GM18868 (cell line): ENCODE data around the gene LRP3.
"Not testable (repeated sequence)": the region's sequence is repeated elsewhere in the genome, so short reads cannot be mapped to it uniquely, and the experiment has no call there.

ENCODE experiments used
- ATAC-seq: cut with Tn5 transposase; IDR thresholded peaks from one replicate; pipeline ENCODE4 v1.9.1; 2021; ENCODE audit warnings: mild to moderate bottlenecking, moderate library complexity; ENCODE audit not compliant: unreplicated experiment

Gene LRP3

GRCh38 chr19:33193865-33194362, at the start of gene LRP3:
TSS of gene LRP3 (plus strand) at chr19:33194330. CDS start at chr19:33194786, 456 bp downstream.
- no peak for ATAC-seq

GRCh38 chr19:33146209-33146608, 47.9 kb upstream of the LRP3 start:
- no peak for ATAC-seq

- no peak for ATAC-seq
These were observed 46.6 kb upstream of the LRP3 start for GRCh38 chr19:33147538-33147937.

GRCh38 chr19:33150852-33151518, 43.1 kb upstream of the LRP3 start:
- no peak for ATAC-seq

GRCh38 chr19:33152176-33152575, 42.0 kb upstream of the LRP3 start:
- ATAC-seq, result no peak

GRCh38 chr19:33152625-33153024, 41.5 kb upstream of the LRP3 start:
- ATAC-seq, result not testable (repeated sequence)

- not testable (repeated sequence) for ATAC-seq
These were observed 39.8 kb upstream of the LRP3 start for GRCh38 chr19:33154313-33154712.

- no peak for ATAC-seq
These were observed 37.8 kb upstream of the LRP3 start for GRCh38 chr19:33156334-33156733.

- no peak for ATAC-seq
These were observed 36.2 kb upstream of the LRP3 start for GRCh38 chr19:33157906-33158305.

- no peak for ATAC-seq
These were observed 35.8 kb upstream of the LRP3 start for GRCh38 chr19:33158365-33158764.

GRCh38 chr19:33159149-33159548, 35.0 kb upstream of the LRP3 start:
- no peak for ATAC-seq

- ATAC-seq, result no peak
These were observed 34.2 kb upstream of the LRP3 start for GRCh38 chr19:33159893-33160292.

- no peak for ATAC-seq
These were observed 32.9 kb upstream of the LRP3 start for GRCh38 chr19:33161201-33161600.

GRCh38 chr19:33163481-33163880, 30.6 kb upstream of the LRP3 start:
- no peak for ATAC-seq

GRCh38 chr19:33166037-33166436, 28.1 kb upstream of the LRP3 start:
- not testable (repeated sequence) for ATAC-seq

- no peak for ATAC-seq
These were observed 26.7 kb upstream of the LRP3 start for GRCh38 chr19:33167438-33167837.

- no peak for ATAC-seq
These were observed 25.6 kb upstream of the LRP3 start for GRCh38 chr19:33168528-33168927.

GRCh38 chr19:33171222-33171795, 22.8 kb upstream of the LRP3 start:
- no peak for ATAC-seq

- no peak for ATAC-seq
These were observed 22.2 kb upstream of the LRP3 start for GRCh38 chr19:33171916-33172359.

- ATAC-seq, result no peak
These were observed 19.9 kb upstream of the LRP3 start for GRCh38 chr19:33174186-33174585.

- no peak for ATAC-seq
These were observed 18.9 kb upstream of the LRP3 start for GRCh38 chr19:33175156-33175782.
